HepG2 (cell line): ENCODE data around the gene GPR12. TPM values are rescaled to one million over a fixed set of nuclear protein-coding genes. Genes with fewer than 3 reads are reported as not detected.

ENCODE experiments used
- ATAC-seq: fragments of 200-7000 bp; cut with Tn5 transposase; 3 replicates; pipeline ENCODE4 v1.9.1; 2020; ENCODE audit warnings: mild to moderate bottlenecking, moderate library complexity
- BruUV-seq: library from RNA; stranded (reverse); fragments of 400-500 nt; replicated peaks from 2 replicates; lab custom pipeline; 2021; lab: Mats Ljungman, UMichigan
- CTCF ChIA-PET: fragments of 300-600 bp; formaldehyde crosslinking; extraction: SDS; loops from one replicate; lab custom pipeline; 2021; ENCODE audit warnings: low total read pairs, inconsistent platforms, low intra/inter-chr PET ratio; lab: Yijun Ruan, JAX
- POLR2A ChIA-PET: fragments of 350-600 bp; sonication (Branson Sonifier 250); formaldehyde crosslinking; loops from one replicate; lab custom pipeline; 2020; ENCODE audit warnings: antibody characterized with exemption, inconsistent platforms; lab: Yijun Ruan, JAX
- DNase-seq: peaks from one replicate; pipeline ENCODE4 v3.0.0-alpha.2; 2015; ENCODE audit warnings: low spot score
- FAIRE-seq: peaks from 3 replicates; lab custom pipeline; 2011; peaks lifted over from hg19 to GRCh38; lab: Jason Lieb, UNC
- H2AFZ ChIP-seq: one replicate; pipeline ENCODE4 v1.6.1; 2011; ENCODE audit warnings: low read length, inconsistent platforms
- H3K27ac ChIP-seq: fragments of 300-600 bp; 3 replicates; pipeline ENCODE4 v1.8.0; 2011; ENCODE audit warnings: mixed run types, mild to moderate bottlenecking, mixed read lengths, low read length, inconsistent platforms; ENCODE audit not compliant: insufficient read depth; ENCODE audit errors: extremely low read length
- H3K27me3 ChIP-seq, 2 experiments: fragments of 200-600 bp in 1 of 2; 2 replicates in 1 of 2; 3 replicates in 1 of 2; pipeline versions ENCODE4 v1.6.0 to v1.8.0; 2011; ENCODE audit warnings: low read length in 2 of 2, mild to moderate bottlenecking in 2 of 2, moderate library complexity in 2 of 2, inconsistent platforms in 1 of 2; ENCODE audit not compliant: insufficient read depth in 2 of 2, control insufficient read depth in 1 of 2
- H3K36me3 ChIP-seq, 2 experiments: fragments of 200-600 bp in 1 of 2; replicated peaks in 1 of 2; 2 replicates in 1 of 2; 3 replicates in 1 of 2; pipeline versions ENCODE4 v1.5.1 to v1.8.0; 2011; ENCODE audit warnings: low read length in 2 of 2, inconsistent platforms in 1 of 2; ENCODE audit not compliant: insufficient read depth in 2 of 2, control insufficient read depth in 1 of 2
- H3K4me1 ChIP-seq: 2 replicates; pipeline ENCODE4 v1.5.1; 2012; ENCODE audit warnings: low read length, inconsistent platforms; ENCODE audit not compliant: insufficient read depth
- H3K4me2 ChIP-seq: 2 replicates; pipeline ENCODE4 v1.6.0; 2011; ENCODE audit warnings: low read depth, low read length, inconsistent platforms
- H3K4me3 ChIP-seq, 3 experiments: fragments of 200-600 bp in 1 of 3; sonication (generic), shearing (Covaris generic) in 1 of 3; replicated peaks in 1 of 3; 2 replicates each; pipeline ENCODE4 v1.5.1; 2011 to 2016; ENCODE audit warnings: low read length in 3 of 3, inconsistent platforms in 2 of 3, low read depth in 2 of 3, mild to moderate bottlenecking in 2 of 3, control low read depth in 1 of 3, mixed read lengths in 1 of 3; ENCODE audit not compliant: insufficient read depth in 1 of 3
- H3K79me2 ChIP-seq: one replicate; pipeline ENCODE4 v1.6.1; 2011; ENCODE audit warnings: low read length, inconsistent platforms; ENCODE audit not compliant: insufficient read depth
- H3K9ac ChIP-seq: 2 replicates; pipeline ENCODE4 v1.6.0; 2011; ENCODE audit warnings: mild to moderate bottlenecking, low read depth, low read length, inconsistent platforms; ENCODE audit not compliant: insufficient read depth
- H3K9me3 ChIP-seq: 2 replicates; pipeline ENCODE4 v1.5.1; 2012; ENCODE audit warnings: mild to moderate bottlenecking, low read length
- H4K20me1 ChIP-seq: 2 replicates; pipeline ENCODE4 v1.6.0; 2011; ENCODE audit warnings: inconsistent platforms, mild to moderate bottlenecking, low read length, moderate library complexity; ENCODE audit not compliant: insufficient read depth
- CHD2 ChIP-seq: IDR thresholded peaks from 2 replicates; pipeline ENCODE4 v1.6.1; 2011; ENCODE audit warnings: low read depth, low read length, improper control_type of control experiment
- E2F1 ChIP-seq: sonication (generic); formaldehyde crosslinking; IDR thresholded peaks from 2 replicates; pipeline ENCODE4 v1.5.0; 2020; ENCODE audit warnings: missing genetic modification reagents
- E2F5 ChIP-seq: sonication (generic); formaldehyde crosslinking; conservative IDR thresholded peaks from 2 replicates; pipeline ENCODE4 v1.4.0; 2020; ENCODE audit warnings: missing genetic modification reagents
- GTF3A ChIP-seq: sonication (generic); formaldehyde crosslinking; conservative IDR thresholded peaks from 2 replicates; pipeline ENCODE4 v1.4.0; 2020; ENCODE audit warnings: mild to moderate bottlenecking, missing genetic modification reagents
- MTERF4 ChIP-seq: sonication (generic); formaldehyde crosslinking; IDR thresholded peaks from 2 replicates; pipeline ENCODE4 v1.8.0; 2023; ENCODE audit warnings: mild to moderate bottlenecking, missing genetic modification reagents
- SOX13 ChIP-seq, 3 experiments: fragments of 450-650 bp in 1 of 3; sonication (generic) in 1 of 3; formaldehyde crosslinking in 1 of 3; IDR thresholded peaks in 2 of 3; conservative IDR thresholded peaks in 1 of 3; 2 replicates each; pipeline versions ENCODE4 v1.5.0 to v1.6.1; 2016 to 2020; ENCODE audit warnings: antibody characterized with exemption in 1 of 3, mild to moderate bottlenecking in 1 of 3, missing compliant biosample characterization in 1 of 3, missing genetic modification reagents in 1 of 3, moderate library complexity in 1 of 3
- SP4 ChIP-seq: sonication (generic); formaldehyde crosslinking; IDR thresholded peaks from 2 replicates; pipeline ENCODE4 v1.8.1; 2023; ENCODE audit warnings: mild to moderate bottlenecking, missing genetic modification reagents
- SRSF1 ChIP-seq: fragments of 200-400 bp; formaldehyde crosslinking; optimal IDR thresholded peaks from 2 replicates; pipeline ENCODE3; 2017; ENCODE audit warnings: mild to moderate bottlenecking, low read depth, low read length, moderate library complexity
- SUZ12 ChIP-seq: fragments of 150-350 bp; IDR thresholded peaks from 2 replicates; pipeline ENCODE4 v1.6.1; 2014; ENCODE audit warnings: low read depth, low read length
- TBL1XR1 ChIP-seq: fragments of 150-350 bp; IDR thresholded peaks from 2 replicates; pipeline ENCODE4 v1.6.1; 2014; ENCODE audit warnings: borderline replicate concordance, low read length; ENCODE audit not compliant: partially characterized antibody
- ZNF281 ChIP-seq: sonication (generic); formaldehyde crosslinking; IDR thresholded peaks from 2 replicates; pipeline ENCODE4 v1.4.0; 2020; ENCODE audit warnings: missing genetic modification reagents, borderline replicate concordance
- ZNF598 ChIP-seq: sonication (generic); formaldehyde crosslinking; IDR thresholded peaks from 2 replicates; pipeline ENCODE4 v1.5.1; 2020; ENCODE audit warnings: mild to moderate bottlenecking, missing genetic modification reagents, borderline replicate concordance
- ZNF619 ChIP-seq: sonication (generic); formaldehyde crosslinking; IDR thresholded peaks from 2 replicates; pipeline ENCODE4 v1.4.0; 2020; ENCODE audit warnings: mild to moderate bottlenecking, missing genetic modification reagents
- ZNF7 ChIP-seq: IDR thresholded peaks from 2 replicates; pipeline ENCODE4 v1.6.1; 2016; ENCODE audit warnings: missing biosample characterization, missing genetic modification reagents
- ZNF761 ChIP-seq: sonication (generic); formaldehyde crosslinking; conservative IDR thresholded peaks from 2 replicates; pipeline ENCODE4 v1.4.0; 2020; ENCODE audit warnings: mild to moderate bottlenecking, missing genetic modification reagents
- WGBS: methylation state at CpG from one replicate; pipeline ENCODE4 v1.1.6; 2017; ENCODE audit warnings: low lambda C conversion rate; 5-methylcytosine and 5-hydroxymethylcytosine counted together
- in situ Hi-C: cut with HindIII; loops from 2 replicates; pipeline ENCODE4 v1.10.0; 2017; ENCODE audit warnings: low pct_unique_long_range_greater_than_20kb; ENCODE audit not compliant: extremely low pct_ligation_motif_present
- intact Hi-C: fragments of 100-400 bp; cut with micrococcal nuclease; formaldehyde crosslinking; loops from one replicate; pipeline ENCODE4 v1.10.0; 2022; ENCODE audit not compliant: unreplicated experiment
- polyA plus RNA-seq, 8 experiments: library from polyadenylated mRNA; depleted of rRNA in 3 of 8; stranded (reverse) in 7 of 8; unstranded in 1 of 8; fragments of >200 nt; fragmentation: Illumina TruSeq in 4 of 8; extraction: Trizol in 4 of 8; gene quantifications; 2 replicates each; pipeline versions ENCODE4 v1.2.1 to v1.2.3, GENCODE V29; 2011 to 2016; ENCODE audit warnings: low read depth in 4 of 8, missing spikeins in 1 of 8, mixed read lengths in 1 of 8; ENCODE audit not compliant: insufficient read depth in 1 of 8
- total RNA-seq, 5 experiments: library from RNA; depleted of rRNA; stranded (reverse); fragments of >200 nt; fragmentation: Illumina TruSeq; extraction: Trizol; gene quantifications; 2 replicates each; pipeline ENCODE4 v1.2.3, GENCODE V29; 2016; ENCODE audit warnings: low read depth in 1 of 5
- TF ChIP-seq, protein P1 (sequence below): IDR thresholded peaks from 2 replicates; pipeline ENCODE4 v1.6.1; 2012; ENCODE audit warnings: low read depth, low read length, improper control_type of control experiment

Gene GPR12
- total and polyA plus RNA-seq, 2 of the 13 experiments (the other 11 are each of a cell fraction or from before 2014, with no cell fraction given), result not detected

DNA sequence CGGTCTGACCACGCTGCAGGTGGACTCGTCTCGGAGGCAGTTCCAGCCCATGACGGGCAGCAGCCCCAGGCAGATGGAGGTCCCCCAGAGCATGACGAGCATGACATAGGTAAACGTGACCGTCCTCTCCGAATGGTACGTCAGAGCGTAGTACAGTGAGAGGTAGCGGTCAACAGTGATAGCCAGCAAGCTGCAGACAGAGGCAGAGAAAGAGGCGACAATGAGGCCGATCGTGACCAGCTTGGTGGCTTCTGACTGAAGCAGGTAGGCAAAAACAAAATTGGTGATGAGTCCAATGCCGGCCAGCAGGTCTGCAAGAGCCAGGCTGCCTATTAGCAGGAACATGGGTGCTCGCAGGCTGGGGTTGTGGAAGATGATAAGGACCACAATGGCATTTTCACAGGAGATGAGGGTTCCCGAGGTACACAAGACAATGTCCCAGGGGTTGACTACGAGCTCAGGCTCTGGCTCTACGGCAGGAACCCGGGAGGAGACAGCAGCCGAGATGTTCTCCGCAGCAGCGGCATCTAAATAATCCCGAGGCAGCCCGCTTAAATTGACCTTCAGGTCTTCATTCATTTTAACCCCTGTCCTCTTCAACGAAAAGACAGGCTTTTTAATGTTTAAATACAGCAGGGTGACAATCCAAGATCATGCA lies 1.2 kb downstream of the GPR12 start:
- Histone ChIP-seq H3K4me1 (no peaks in the 10 kb centered on the region), H3K9ac (no peak overlapping the region), H4K20me1 (no peaks in the 10 kb centered on the region), H3K27ac (no peak overlapping the region), H3K9me3 (no peaks in the 10 kb centered on the region; the same call in 1 of the 2 replicates), H3K4me2 (no peak overlapping the region), H3K4me3 (no peak overlapping the region), H3K79me2 (no peaks in the 10 kb centered on the region), H3K27me3 (peaks cover 2 to 50% of the 10 kb centered on the region in 2 experiments; a peak in 3 of 5 replicates), H2AFZ (no peak overlapping the region), H3K36me3 (no peaks in the 10 kb centered on the region)
- intact Hi-C loops (no loop called here), in situ Hi-C loops (no loop called here)
- FAIRE-seq, result no peak
- DNase-seq, result no peak
- ChIA-PET POLR2A (no interaction called here), CTCF (no interaction called here)
- no TSS peak for BruUV-seq
- 34% methylated on average over 22 of the region's 27 CpGs for WGBS
- ATAC-seq, result no peak
- TF ChIP-seq ZNF619 (CRISPR knock-in tag) (no peak), CHD2 (no peak), E2F5 (no peak), ZNF598 (CRISPR knock-in tag) (no peak), MTERF4 (CRISPR knock-in tag) (no peak), GTF3A (CRISPR knock-in tag) (no peak), ZNF281 (CRISPR knock-in tag) (no peak), SOX13 (IDR thresholded peaks at IDR 0.05) (no peak), SOX13 (CRISPR knock-in tag; conservative IDR thresholded peaks at IDR 0.05 in 1 of 2, IDR thresholded peaks at IDR 0.05 in 1 of 2) (no peak), SRSF1 (no peak), ZNF761 (no peak), E2F1 (CRISPR knock-in tag) (no peak), TBL1XR1 (no peak), ZNF7 (no peak), SP4 (CRISPR knock-in tag) (no peak), SUZ12 (no peak)
- TF ChIP-seq, protein P1, sequence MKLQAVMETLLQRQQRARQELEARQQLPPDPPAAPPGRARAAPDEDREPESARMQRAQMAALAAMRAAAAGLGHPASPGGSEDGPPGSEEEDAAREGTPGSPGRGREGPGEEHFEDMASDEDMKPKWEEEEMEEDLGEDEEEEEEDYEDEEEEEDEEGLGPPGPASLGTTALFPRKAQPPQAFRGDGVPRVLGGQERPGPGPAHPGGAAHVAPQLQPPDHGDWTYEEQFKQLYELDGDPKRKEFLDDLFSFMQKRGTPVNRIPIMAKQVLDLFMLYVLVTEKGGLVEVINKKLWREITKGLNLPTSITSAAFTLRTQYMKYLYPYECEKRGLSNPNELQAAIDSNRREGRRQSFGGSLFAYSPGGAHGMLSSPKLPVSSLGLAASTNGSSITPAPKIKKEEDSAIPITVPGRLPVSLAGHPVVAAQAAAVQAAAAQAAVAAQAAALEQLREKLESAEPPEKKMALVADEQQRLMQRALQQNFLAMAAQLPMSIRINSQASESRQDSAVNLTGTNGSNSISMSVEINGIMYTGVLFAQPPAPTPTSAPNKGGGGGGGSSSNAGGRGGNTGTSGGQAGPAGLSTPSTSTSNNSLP, result no peak
